GM19372 (cell line): ENCODE results near the gene TRIM46.
"Not testable (repeated sequence)": the region's sequence is repeated elsewhere in the genome, so short reads cannot be mapped to it uniquely, and the experiment has no call there.

Experiments
- ATAC-seq: cut with Tn5 transposase; IDR thresholded peaks from one replicate; pipeline ENCODE4 v1.9.1; 2021; ENCODE audit warnings: mild to moderate bottlenecking, low read depth, moderate library complexity; ENCODE audit not compliant: unreplicated experiment

The TRIM46 gene

GRCh38 chr1:155136748-155137147 is 36.9 kb upstream of the TRIM46 start:
- no peak for ATAC-seq

- no peak for ATAC-seq
These were observed 36.3 kb upstream of the TRIM46 start for GRCh38 chr1:155137154-155137949.

GRCh38 chr1:155139895-155140629 is 33.6 kb upstream of the TRIM46 start, which contains the start of gene DPM3:
DPM3 (minus strand) TSS chr1:155140531; CDS start chr1:155140240, 291 bp downstream.
- peak; percentile 59 for ATAC-seq

- ATAC-seq: no peak
These were observed 33.1 kb upstream of the TRIM46 start for GRCh38 chr1:155140630-155140953.

GRCh38 chr1:155141749-155142148 is 31.9 kb upstream of the TRIM46 start:
- ATAC-seq: no peak

- no peak for ATAC-seq
These were observed 28.2 kb upstream of the TRIM46 start for GRCh38 chr1:155145491-155145890.

GRCh38 chr1:155155996-155156643 is 17.5 kb upstream of the TRIM46 start:
- not testable (repeated sequence) for ATAC-seq

- no peak for ATAC-seq
These were observed 14.7 kb upstream of the TRIM46 start for GRCh38 chr1:155158991-155159390.

- ATAC-seq: no peak
These were observed 13.5 kb upstream of the TRIM46 start for GRCh38 chr1:155160128-155160527.

- not testable (repeated sequence) for ATAC-seq
These were observed 11.0 kb upstream of the TRIM46 start for GRCh38 chr1:155162631-155163030.

- not testable (repeated sequence) for ATAC-seq
These were observed 9.9 kb upstream of the TRIM46 start for GRCh38 chr1:155163785-155164184.

- not testable (repeated sequence) for ATAC-seq
These were observed 9.0 kb upstream of the TRIM46 start for GRCh38 chr1:155164625-155165024.

GRCh38 chr1:155166051-155166470 is 7.6 kb upstream of the TRIM46 start:
- no peak for ATAC-seq

GRCh38 chr1:155166471-155167165 is 7.0 kb upstream of the TRIM46 start:
- ATAC-seq: no peak

- no peak for ATAC-seq
These were observed 6.2 kb upstream of the TRIM46 start for GRCh38 chr1:155167166-155168104.

GRCh38 chr1:155168105-155168445 is 5.6 kb upstream of the TRIM46 start:
- not testable (repeated sequence) for ATAC-seq

GRCh38 chr1:155168456-155169210 is 5.0 kb upstream of the TRIM46 start:
- no peak for ATAC-seq

- no peak for ATAC-seq
These were observed 4.1 kb upstream of the TRIM46 start for GRCh38 chr1:155169541-155169940.
